Naive B cell (primary cell): ENCODE data around the gene ATG16L2. TPM values are rescaled to one million over a fixed set of nuclear protein-coding genes. Genes with fewer than 3 reads are reported as not detected.
"Not testable (repeated sequence)": the region's sequence is repeated elsewhere in the genome, so short reads cannot be mapped to it uniquely, and the experiment has no call there.

Experiments used
- ATAC-seq, 2 donors: fragments of 150-1000 bp; cut with Tn5 transposase; 2 replicates each; pipeline ENCODE4 v1.10.0; 2021; ENCODE audit warnings: low read depth in 2 of 2, mild to moderate bottlenecking in 2 of 2, moderate library complexity in 2 of 2
- DNase-seq: peaks from one replicate; pipeline ENCODE4 v3.0.0; 2022
- H3K27ac Mint-ChIP-seq, 6 donors: one replicate each; pipeline ENCODE4 v1.8.0; 2020 to 2022; ENCODE audit warnings: mild to moderate bottlenecking in 6 of 6, mixed read lengths in 6 of 6, moderate library complexity in 5 of 6, inconsistent platforms in 2 of 6
- H3K27me3 Mint-ChIP-seq, 3 donors: one replicate each; pipeline ENCODE4 v1.8.0; 2021 to 2022; ENCODE audit warnings: mixed read lengths in 3 of 3, mild to moderate bottlenecking in 1 of 3
- H3K36me3 Mint-ChIP-seq, 2 donors: one replicate each; pipeline ENCODE4 v1.8.0; 2020 to 2022; ENCODE audit warnings: mixed read lengths in 2 of 2, inconsistent platforms in 1 of 2, mild to moderate bottlenecking in 1 of 2
- H3K4me1 Mint-ChIP-seq, 3 donors: one replicate each; pipeline ENCODE4 v1.8.0; 2020 to 2022; ENCODE audit warnings: mixed read lengths in 3 of 3, inconsistent platforms in 1 of 3, mild to moderate bottlenecking in 1 of 3, moderate library complexity in 1 of 3
- H3K4me3 Mint-ChIP-seq, 8 donors: one replicate each; pipeline ENCODE4 v1.8.0; 2020 to 2022; ENCODE audit warnings: mild to moderate bottlenecking in 8 of 8, mixed read lengths in 8 of 8, moderate library complexity in 8 of 8, inconsistent platforms in 2 of 8
- H3K9me3 Mint-ChIP-seq, 7 donors: one replicate each; pipeline ENCODE4 v1.8.0; 2020 to 2022; ENCODE audit warnings: mixed read lengths in 7 of 7, mild to moderate bottlenecking in 5 of 7, inconsistent platforms in 2 of 7, moderate library complexity in 1 of 7
- polyA plus RNA-seq, 6 donors: library from polyadenylated mRNA; unstranded; fragments of 300-500 nt; fragmentation: Illumina TruSeq; gene quantifications; one replicate each; pipeline ENCODE4 v1.2.3, GENCODE V29; 2021; ENCODE audit warnings: low read depth in 6 of 6

ATG16L2 gene
- polyA plus RNA-seq, 6 donors from 2014 or later = 19.1 to 35.5 (median 21.3) TPM

- H3K27ac Mint-ChIP-seq = peak overlapping the region in 5 of 6 donors; percentile 11 to 65 (median 30)
- no peak for ATAC-seq
- no peaks in the 10 kb centered on the region for H3K27me3 Mint-ChIP-seq
- DNase-seq = no peak
- peaks cover 26 to 35% of the 10 kb centered on the region in 2 donors for H3K36me3 Mint-ChIP-seq
- H3K4me1 Mint-ChIP-seq = peaks cover 5 to 12% (median 8%) of the 10 kb centered on the region in 3 donors
- no peaks in the 10 kb centered on the region for H3K9me3 Mint-ChIP-seq
- no peak overlapping the region for H3K4me3 Mint-ChIP-seq
Observed at GRCh38 chr11:72838691-72839305, 24.6 kb downstream of the ATG16L2 start.

- no peak for DNase-seq
- peaks cover 38 to 45% of the 10 kb centered on the region in 2 donors for H3K36me3 Mint-ChIP-seq
- H3K4me1 Mint-ChIP-seq = peaks cover 4 to 16% (median 7%) of the 10 kb centered on the region in 3 donors
- H3K4me3 Mint-ChIP-seq = no peak overlapping the region
- no peak overlapping the region for H3K27ac Mint-ChIP-seq
- no peaks in the 10 kb centered on the region for H3K9me3 Mint-ChIP-seq
- H3K27me3 Mint-ChIP-seq = no peaks in the 10 kb centered on the region
- no peak for ATAC-seq
Observed at GRCh38 chr11:72840780-72841179, 26.6 kb downstream of the ATG16L2 start.

GRCh38 chr11:72841397-72841796 is 27.2 kb downstream of the ATG16L2 start:
- no peaks in the 10 kb centered on the region for H3K27me3 Mint-ChIP-seq
- DNase-seq = no peak
- peaks cover 4 to 17% (median 7%) of the 10 kb centered on the region in 3 donors for H3K4me1 Mint-ChIP-seq
- ATAC-seq = no peak
- peaks cover 39 to 49% of the 10 kb centered on the region in 2 donors for H3K36me3 Mint-ChIP-seq
- H3K9me3 Mint-ChIP-seq = no peaks in the 10 kb centered on the region
- H3K4me3 Mint-ChIP-seq = peak overlapping the region in 1 of 8 donors; percentile 48
- H3K27ac Mint-ChIP-seq = peak overlapping the region in 1 of 6 donors; percentile 47

- DNase-seq = no peak
- H3K9me3 Mint-ChIP-seq = no peaks in the 10 kb centered on the region
- H3K27ac Mint-ChIP-seq = peak overlapping the region in 3 of 6 donors; percentile 28 to 75 (median 47)
- no peak for ATAC-seq
- H3K27me3 Mint-ChIP-seq = no peaks in the 10 kb centered on the region
- no peak overlapping the region for H3K4me3 Mint-ChIP-seq
- H3K36me3 Mint-ChIP-seq = peaks cover 39 to 52% of the 10 kb centered on the region in 2 donors
- peaks cover 4 to 19% (median 7%) of the 10 kb centered on the region in 3 donors for H3K4me1 Mint-ChIP-seq
Observed at GRCh38 chr11:72842126-72842525, 27.9 kb downstream of the ATG16L2 start.

- Mint-ChIP-seq H3K9me3 (no peaks in the 10 kb centered on the region), H3K4me3 (no peak overlapping the region), H3K36me3 (peaks cover 39 to 56% of the 10 kb centered on the region in 2 donors), H3K27ac (peak overlapping the region in 3 of 6 donors; percentile 58 to 79 (median 71)), H3K27me3 (no peaks in the 10 kb centered on the region), H3K4me1 (peaks cover 4 to 21% (median 7%) of the 10 kb centered on the region in 3 donors)
- ATAC-seq (no peak), DNase-seq (no peak)
Observed at GRCh38 chr11:72842653-72843330, 28.6 kb downstream of the ATG16L2 start.

GRCh38 chr11:72844356-72844755 is 30.1 kb downstream of the ATG16L2 start:
- peaks cover 37 to 62% of the 10 kb centered on the region in 2 donors for H3K36me3 Mint-ChIP-seq
- H3K27ac Mint-ChIP-seq = peak overlapping the region in 2 of 6 donors; percentile 71 to 90
- peaks cover 10 to 28% (median 16%) of the 10 kb centered on the region in 3 donors for H3K4me1 Mint-ChIP-seq
- no peak for DNase-seq
- H3K9me3 Mint-ChIP-seq = no peaks in the 10 kb centered on the region
- no peak for ATAC-seq
- no peaks in the 10 kb centered on the region for H3K27me3 Mint-ChIP-seq
- no peak overlapping the region for H3K4me3 Mint-ChIP-seq

GRCh38 chr11:72848846-72849466 is 34.7 kb downstream of the ATG16L2 start:
- peaks cover 24 to 45% of the 10 kb centered on the region in 2 donors for H3K36me3 Mint-ChIP-seq
- H3K27ac Mint-ChIP-seq = peak overlapping the region; percentile 9 to 85 (median 22)
- H3K27me3 Mint-ChIP-seq = no peaks in the 10 kb centered on the region
- no peak overlapping the region for H3K4me3 Mint-ChIP-seq
- peak in 1 of 2 donors; percentile 44 for ATAC-seq
- H3K9me3 Mint-ChIP-seq = no peaks in the 10 kb centered on the region
- no peak for DNase-seq
- H3K4me1 Mint-ChIP-seq = peaks cover 17 to 34% (median 25%) of the 10 kb centered on the region in 3 donors

- Mint-ChIP-seq H3K36me3 (peaks cover 20 to 27% of the 10 kb centered on the region in 2 donors), H3K27ac (peak overlapping the region in 1 of 6 donors; percentile 4), H3K4me1 (peaks cover 17 to 36% (median 24%) of the 10 kb centered on the region in 3 donors), H3K9me3 (no peaks in the 10 kb centered on the region), H3K27me3 (no peaks in the 10 kb centered on the region), H3K4me3 (no peak overlapping the region)
- DNase-seq = no peak
- ATAC-seq = no peak
Observed at GRCh38 chr11:72850832-72851231, 36.6 kb downstream of the ATG16L2 start.

GRCh38 chr11:72851726-72852125 is 37.5 kb downstream of the ATG16L2 start:
- no peaks in the 10 kb centered on the region for H3K9me3 Mint-ChIP-seq
- H3K4me3 Mint-ChIP-seq = no peak overlapping the region
- peak overlapping the region in 4 of 6 donors; percentile 33 to 81 (median 50) for H3K27ac Mint-ChIP-seq
- H3K4me1 Mint-ChIP-seq = peaks cover 17 to 36% (median 26%) of the 10 kb centered on the region in 3 donors
- H3K36me3 Mint-ChIP-seq = peaks cover 19 to 24% of the 10 kb centered on the region in 2 donors
- no peaks in the 10 kb centered on the region for H3K27me3 Mint-ChIP-seq
- ATAC-seq = no peak
- no peak for DNase-seq

GRCh38 chr11:72856065-72856464 is 41.9 kb downstream of the ATG16L2 start:
- H3K4me1 Mint-ChIP-seq = peaks cover 16 to 38% (median 19%) of the 10 kb centered on the region in 3 donors
- no peak overlapping the region for H3K4me3 Mint-ChIP-seq
- ATAC-seq (no peak), DNase-seq (no peak)
- H3K27ac Mint-ChIP-seq = peak overlapping the region in 2 of 6 donors; percentile 66 to 86
- H3K27me3 Mint-ChIP-seq = no peaks in the 10 kb centered on the region
- H3K9me3 Mint-ChIP-seq = peaks cover 0 to 3% (median 0%) of the 10 kb centered on the region in 7 donors
- H3K36me3 Mint-ChIP-seq = peaks cover 20 to 32% of the 10 kb centered on the region in 2 donors

GRCh38 chr11:72856551-72857345 is 42.5 kb downstream of the ATG16L2 start:
- H3K4me1 Mint-ChIP-seq = peaks cover 16 to 38% (median 16%) of the 10 kb centered on the region in 3 donors
- peaks cover 0 to 3% (median 0%) of the 10 kb centered on the region in 7 donors for H3K9me3 Mint-ChIP-seq
- H3K36me3 Mint-ChIP-seq = peaks cover 20 to 32% of the 10 kb centered on the region in 2 donors
- H3K27ac Mint-ChIP-seq = peak overlapping the region in 4 of 6 donors; percentile 6 to 72 (median 38)
- ATAC-seq = no peak
- no peaks in the 10 kb centered on the region for H3K27me3 Mint-ChIP-seq
- no peak overlapping the region for H3K4me3 Mint-ChIP-seq
- no peak for DNase-seq

GRCh38 chr11:72858267-72858666 is 44.1 kb downstream of the ATG16L2 start:
- H3K36me3 Mint-ChIP-seq = peaks cover 20 to 24% of the 10 kb centered on the region in 2 donors
- not testable (repeated sequence) for ATAC-seq, H3K9me3 Mint-ChIP-seq, H3K4me3 Mint-ChIP-seq, DNase-seq, H3K27me3 Mint-ChIP-seq
- H3K27ac Mint-ChIP-seq = peak overlapping the region in 2 of 6 donors; percentile 27 to 33
- peaks cover 13 to 26% (median 15%) of the 10 kb centered on the region in 3 donors for H3K4me1 Mint-ChIP-seq

- Mint-ChIP-seq H3K36me3 (peaks cover 19 to 25% of the 10 kb centered on the region in 2 donors), H3K4me1 (peaks cover 15 to 24% (median 17%) of the 10 kb centered on the region in 3 donors), H3K9me3 (peaks cover 0 to 3% (median 0%) of the 10 kb centered on the region in 7 donors), H3K4me3 (no peak overlapping the region), H3K27ac (peak overlapping the region in 3 of 6 donors; percentile 27 to 83 (median 56)), H3K27me3 (no peaks in the 10 kb centered on the region)
- DNase-seq (no peak), ATAC-seq (no peak)
Observed at GRCh38 chr11:72859126-72859525, 44.9 kb downstream of the ATG16L2 start.
